NCI-H2196 treated with DMSO at 0.1 percent for 48 hours (cell line): ENCODE results near the gene ITIH2.
"Not testable (repeated sequence)": the region's sequence is repeated elsewhere in the genome, so short reads cannot be mapped to it uniquely, and the experiment has no call there.

Experiments
- DNase-seq: peaks from one replicate; lab custom pipeline; 2025; ENCODE audit not compliant: unreplicated experiment; lab: John Stamatoyannopoulos, UW

ITIH2 gene

DNA sequence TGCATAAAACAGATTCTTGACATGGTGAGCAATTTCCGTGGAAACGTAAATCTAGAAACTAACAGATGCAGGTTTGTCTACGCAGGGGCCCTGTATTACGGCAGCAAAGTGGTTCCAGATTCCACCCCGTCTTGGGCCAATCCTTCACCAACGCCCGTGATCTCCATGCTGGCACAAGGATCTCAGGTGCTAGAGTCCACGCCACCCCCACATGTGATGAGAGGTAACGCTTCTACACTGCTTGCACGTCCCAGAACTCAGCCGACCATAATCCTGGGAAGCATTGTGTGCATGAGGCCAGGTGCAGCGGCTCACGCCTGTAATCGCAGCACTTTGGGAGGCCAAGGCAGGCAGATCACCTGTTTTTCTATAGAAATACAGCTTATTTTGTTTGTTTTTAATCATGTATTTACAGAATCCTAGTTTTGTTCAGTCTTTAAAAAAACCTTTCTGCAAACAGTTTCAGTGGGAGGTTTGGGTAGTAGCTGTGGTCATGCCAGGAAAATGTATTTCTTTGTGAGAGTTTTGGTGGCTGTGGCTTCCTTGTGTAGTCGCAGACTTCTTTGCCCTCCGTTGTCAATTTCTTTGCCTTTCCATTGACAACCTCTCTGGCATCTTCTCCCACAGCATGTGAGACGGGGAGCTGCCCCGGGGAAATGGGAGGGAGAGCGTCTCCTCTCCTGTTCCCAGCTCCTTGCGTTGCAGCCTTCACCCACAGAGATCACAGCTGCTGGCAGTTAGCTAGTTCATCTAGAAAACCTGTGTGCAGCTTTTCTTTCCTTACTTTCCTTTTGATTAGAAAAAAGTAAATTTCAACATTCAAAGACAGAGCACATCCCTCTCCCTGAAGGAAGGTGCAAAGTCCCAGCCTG lies 35.7 kb downstream of the ITIH2 start:
- no peak for DNase-seq

DNA sequence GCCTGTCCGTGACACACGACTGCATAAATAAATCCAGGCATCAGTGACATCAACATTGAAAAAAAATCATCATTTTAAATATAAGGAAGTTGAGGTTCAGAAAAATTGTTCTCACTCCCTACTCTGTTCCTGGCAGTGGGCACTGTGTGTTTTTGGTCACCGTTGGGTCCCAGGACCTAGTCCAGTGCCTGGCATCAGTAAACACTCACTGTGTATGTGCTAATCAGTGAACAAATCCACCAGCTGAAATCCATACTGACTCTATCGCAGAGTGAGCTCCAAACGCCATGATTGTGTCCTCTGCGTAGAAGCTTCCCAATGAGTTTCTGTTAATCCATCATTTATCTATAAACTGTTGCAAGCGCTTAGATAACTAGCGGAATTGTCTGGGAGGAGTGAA lies 41.2 kb downstream of the ITIH2 start:
- no peak for DNase-seq

DNA sequence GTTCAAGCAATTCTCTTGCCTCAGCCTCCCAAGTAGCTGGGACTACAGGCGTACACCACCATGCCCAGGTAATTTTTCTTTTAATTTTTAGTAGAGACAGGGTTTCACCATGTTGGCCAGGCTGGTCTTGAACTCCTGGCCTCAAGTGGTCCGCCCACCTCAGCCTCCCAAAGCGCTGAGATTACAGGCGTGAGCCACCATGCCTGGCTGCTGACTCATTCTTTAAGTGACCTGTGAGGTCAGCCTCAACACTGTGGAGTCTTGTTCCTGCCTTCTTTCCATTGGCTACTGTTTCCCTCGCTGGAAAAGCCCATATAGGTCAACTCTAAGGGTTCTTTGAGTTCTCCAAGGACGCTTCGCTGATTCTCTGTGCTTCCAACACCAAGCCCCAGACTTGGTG lies 45.5 kb downstream of the ITIH2 start:
- not testable (repeated sequence) for DNase-seq

DNA sequence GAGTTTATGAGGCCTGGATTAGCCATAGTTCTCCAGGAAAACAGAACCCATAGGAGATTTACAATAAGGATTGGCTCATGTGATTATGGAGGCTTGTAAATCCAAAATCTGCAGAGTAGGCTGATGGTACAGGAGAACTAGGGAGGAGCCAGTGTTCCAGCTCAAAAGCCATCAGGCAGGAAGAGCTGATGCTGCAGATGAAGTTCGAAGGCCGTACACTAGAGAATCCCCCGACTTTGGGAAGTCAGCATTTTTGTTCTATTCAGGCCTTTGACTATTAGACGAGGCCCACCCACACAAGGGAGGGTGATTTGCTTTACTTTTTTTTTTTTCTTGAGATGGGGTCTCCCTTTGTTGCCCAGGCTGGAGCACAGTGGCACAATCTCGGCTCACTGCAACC lies 47.1 kb downstream of the ITIH2 start:
- no peak for DNase-seq

DNA sequence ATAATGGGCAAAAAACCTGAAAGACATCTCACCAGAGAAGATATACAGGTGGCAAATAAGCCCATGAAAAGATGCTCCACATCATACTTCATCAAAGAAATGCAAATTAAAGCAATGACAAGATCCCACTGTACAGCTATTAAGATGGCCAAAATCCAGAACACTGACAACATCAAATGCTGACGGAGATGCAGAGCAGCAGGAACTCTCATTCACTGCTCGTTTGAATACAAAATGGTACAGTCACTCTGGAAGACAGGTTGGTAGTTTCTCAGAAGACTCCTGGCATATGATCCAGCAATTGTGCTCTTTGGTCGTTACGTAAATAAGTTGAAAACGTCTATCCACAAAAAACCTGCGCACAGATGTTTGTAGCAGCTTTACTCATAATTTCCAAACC lies 49.1 kb downstream of the ITIH2 start:
- DNase-seq = no peak

DNA sequence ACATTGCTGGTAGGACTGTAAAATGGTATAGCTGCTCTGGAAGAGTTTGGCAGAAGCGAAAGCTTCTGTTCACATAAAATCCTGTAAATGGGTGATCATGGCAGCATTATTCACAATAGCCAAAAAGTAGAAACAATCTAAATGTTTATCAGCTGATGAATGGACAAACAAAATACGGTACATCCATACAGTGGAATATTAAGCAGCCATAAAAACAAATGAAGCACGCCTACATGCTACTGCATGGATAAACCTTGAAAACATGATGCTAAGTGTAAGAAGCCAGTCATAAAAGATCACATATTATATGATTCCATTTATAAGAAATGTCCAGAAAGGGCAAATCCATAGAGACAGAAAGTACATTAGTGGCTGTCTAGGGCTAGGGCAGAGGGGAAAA lies 52.0 kb downstream of the ITIH2 start:
- no peak for DNase-seq

DNA sequence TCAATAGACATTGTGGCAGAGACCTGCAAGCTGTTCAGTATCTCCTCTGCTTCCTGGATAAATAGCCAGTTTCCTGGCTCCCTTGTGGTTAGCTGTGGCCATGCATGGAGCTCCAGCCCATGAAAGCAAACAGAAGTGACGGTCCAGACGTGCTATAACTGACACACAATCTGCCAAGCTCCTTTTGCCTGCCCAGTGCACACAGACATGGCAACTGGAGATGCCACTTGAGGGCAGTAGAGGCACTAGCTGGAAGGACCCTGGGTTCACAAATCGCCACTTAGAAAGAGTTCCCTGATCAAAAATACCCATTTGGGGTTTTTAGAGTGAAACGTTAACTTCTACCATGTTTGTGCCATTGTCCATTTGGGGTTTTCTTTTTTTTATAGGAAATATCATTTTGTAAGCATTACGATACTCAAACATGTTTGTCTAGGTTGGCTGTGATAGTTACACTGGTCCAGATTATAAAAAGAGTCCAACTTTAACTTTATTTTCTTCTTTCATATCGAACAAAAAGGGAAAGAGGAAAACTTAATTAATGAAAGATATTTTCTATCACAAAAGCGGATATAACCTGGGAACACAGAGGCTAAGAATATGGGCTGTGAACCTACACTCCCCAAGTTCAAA lies 53.4 kb downstream of the ITIH2 start:
- DNase-seq = peak; percentile 14

DNA sequence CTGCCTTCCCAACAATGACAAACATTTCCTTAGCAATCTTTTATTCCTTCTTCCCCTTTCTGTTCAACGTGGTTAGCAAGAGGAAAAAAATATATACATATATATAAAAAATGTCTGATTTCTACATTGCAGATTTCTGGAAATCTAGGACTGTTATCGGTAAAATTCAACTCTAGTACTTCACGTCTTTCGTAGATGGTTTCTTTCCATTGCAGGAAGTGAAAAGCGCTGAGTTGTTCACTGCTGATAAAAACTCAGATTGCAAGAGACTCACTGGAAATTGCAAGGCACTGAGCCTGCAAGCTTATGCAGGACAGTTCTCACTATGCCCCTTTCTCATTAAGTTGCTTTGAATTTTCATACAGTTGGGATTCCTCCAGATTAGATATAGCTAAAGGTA lies 60.8 kb downstream of the ITIH2 start:
- no peak for DNase-seq

DNA sequence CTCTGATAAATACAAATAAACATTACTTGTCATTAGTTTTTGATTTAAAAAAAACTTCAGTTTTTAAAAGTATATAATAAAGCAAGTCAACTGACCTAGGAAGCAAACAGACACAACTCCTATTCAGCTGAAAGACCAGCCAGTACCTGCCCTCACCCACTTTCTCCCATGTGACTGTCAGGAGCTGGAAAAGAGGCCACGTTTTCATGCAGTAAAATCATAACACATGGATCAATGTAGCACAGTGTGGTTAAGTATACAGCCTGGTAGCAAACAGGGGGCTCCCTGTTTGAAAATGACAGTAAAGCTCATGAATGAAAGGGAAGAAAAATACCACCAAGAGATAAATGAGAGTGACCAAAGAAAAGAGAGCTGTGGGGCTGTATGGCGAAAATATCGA lies 63.1 kb downstream of the ITIH2 start:
- no peak for DNase-seq

DNA sequence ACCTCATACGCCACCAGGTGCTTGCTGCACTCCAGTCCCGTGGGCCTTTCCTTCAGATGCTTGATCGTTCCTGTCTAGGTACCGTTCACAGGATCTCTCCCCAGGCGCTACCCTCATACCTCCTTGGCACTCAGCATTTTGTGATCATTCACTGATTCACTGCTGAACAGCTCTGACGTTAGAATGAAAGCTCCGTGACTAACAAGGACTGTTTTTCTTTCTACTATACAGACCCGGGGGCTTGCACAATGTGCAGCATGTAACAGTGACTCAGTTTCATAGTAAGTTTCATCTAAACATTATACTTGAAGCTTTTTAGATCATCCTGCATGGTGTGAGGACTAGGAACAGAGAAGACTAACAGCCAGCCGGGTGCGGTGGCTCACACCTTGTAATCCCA lies 64.1 kb downstream of the ITIH2 start:
- no peak for DNase-seq

DNA sequence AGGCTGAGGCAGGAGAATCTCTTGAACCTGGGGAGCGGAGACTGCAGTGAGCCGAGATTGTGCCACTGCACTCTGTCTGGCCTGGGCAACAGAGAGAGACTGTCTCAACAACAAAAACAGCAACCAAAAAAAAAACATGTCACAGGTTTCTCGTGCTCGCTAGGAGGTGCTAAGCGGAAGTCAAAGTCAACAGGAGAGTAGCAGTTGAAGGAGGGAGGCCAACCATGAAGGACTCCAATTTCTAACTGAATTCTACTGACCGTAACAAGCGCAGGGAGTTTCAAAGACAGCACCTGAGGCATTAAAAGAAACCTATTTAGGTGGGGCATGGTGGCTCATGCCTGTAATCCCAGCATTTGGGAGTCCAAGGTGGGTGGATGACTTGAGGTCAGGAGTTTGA lies 65.3 kb downstream of the ITIH2 start:
- DNase-seq = no peak

DNA sequence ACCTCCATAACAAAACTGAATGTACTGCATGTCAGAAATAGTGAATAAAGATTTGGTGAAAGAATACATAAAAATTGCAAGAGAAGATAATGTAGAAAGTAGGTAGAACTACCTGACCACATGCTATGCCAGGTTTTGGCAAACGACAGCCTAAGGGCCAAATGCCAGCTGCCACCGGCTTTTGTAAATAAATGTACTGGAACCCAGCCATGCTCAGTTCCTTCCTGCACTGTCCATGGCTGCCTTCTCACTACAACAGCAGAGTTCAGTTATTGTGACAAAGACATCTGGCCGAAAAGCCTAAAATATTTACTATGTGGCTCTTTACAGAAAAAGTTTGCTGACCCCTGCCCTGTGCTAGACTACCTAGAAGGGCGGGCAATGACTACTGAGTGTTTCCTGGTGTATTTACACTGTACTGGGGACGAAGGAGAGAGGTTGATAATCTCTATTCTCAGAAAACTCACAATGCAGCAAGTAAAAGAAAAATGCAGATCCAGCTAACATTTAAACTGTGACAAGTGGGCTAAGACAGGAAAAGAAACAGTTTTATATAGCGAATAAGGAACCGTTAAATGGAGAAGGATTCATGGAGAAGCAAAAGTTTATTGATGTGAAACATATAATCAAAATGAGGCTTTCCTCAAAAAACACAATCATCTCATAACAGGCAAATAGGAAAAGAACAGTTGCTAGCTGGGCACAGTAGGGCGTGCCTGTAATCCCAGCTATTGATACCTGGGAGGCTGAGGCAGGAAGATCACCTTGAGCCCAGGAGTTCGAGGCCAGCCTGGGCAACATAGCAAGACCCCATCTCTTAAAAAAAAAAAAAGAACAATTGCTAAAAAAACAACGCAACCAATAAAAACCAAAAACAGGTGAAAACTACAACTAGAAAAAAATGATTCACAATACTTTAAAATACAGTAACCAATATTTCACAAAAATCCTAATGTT lies 71.0 kb downstream of the ITIH2 start:
- DNase-seq = peak; percentile 32

DNA sequence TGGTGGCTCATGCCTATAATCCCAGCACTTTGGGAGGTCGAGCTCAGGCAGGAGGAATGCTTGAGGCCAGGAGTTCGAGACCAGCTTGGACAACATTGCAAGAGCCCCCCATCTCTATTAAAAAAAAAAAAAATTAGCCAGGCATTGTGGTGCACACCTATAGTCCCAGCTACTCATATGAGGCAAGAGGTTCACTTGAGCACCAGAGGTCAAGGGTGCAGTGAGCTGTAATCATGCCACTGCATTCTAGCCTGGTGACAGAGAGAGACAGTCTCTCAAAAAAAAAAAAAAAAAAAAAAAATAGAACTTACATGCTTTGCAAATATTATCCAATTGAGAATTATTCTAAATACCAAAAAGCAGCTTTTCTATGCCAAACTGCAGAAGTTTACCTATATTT lies 73.7 kb downstream of the ITIH2 start:
- DNase-seq = no peak

DNA sequence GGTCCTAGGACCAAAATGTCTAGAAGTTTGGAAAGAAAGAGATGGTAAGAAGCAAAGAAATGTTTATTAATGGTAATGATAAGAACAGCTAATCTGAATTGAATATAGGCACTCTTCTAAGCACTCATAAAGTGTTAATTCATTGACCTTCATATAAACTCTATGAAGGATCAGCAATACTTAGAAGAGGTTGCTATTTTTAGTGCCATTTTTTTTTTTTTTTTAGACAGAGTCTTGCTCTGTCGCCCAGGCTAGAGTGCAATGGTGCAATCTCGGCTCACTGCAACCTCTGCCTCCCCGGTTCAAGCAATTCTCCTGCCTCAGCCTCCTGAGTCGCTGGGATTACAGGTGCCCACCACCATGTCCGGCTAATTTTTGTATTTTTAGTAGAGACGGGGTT lies 79.1 kb downstream of the ITIH2 start:
- not testable (repeated sequence) for DNase-seq

DNA sequence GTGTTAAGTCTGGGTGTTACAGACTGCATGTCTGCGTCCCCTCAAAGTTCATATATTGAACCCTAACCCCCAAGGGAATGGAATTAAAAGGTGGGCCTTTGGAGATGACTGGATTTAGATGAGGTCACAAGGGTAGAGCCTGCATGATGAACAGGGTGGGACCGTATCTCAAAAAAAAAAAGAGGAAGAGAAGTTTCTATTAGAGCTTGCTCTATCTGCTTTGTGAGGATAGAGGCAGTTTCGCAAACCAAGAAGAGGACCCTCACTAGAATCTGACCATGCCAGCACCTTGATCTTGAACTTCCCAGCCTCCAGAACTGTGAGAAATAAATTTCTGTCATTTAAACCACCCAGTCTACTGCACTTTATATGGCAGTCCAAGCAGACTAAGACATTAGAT lies 83.3 kb downstream of the ITIH2 start:
- no peak for DNase-seq

DNA sequence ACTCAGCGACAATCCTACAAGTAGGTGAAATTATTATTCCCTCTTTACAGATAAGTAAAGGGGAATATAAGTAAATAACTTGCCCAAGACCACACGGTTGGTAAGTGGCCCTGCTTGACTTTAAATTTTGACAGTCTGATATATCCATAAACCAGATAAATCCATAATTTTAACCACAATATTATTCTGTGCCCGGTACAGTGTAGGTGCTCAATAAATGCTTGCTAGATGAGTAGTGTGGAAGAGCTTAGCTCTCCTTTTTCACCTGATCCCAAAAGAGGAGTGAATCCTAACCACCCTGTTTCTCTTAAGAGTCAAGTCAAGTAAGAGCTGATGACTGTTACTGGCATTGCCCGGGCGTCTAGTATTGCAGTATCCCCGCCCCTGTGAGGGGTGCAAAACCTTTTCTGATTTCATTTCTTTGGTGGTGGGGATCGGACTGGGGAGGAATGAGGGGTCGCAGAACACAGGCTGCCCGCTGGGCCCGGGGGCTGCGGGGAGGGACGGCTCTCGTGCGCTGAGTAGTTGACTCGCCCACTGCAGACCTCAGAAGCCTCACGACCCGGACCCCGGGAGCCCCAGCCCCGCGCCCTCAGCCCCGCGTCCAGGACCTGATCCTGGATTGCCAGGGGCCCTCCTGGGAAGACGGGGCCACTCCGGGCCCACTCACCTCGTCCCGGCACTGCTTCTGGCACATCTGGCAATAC lies 84.2 kb downstream of the ITIH2 start:
- DNase-seq = no peak

DNA sequence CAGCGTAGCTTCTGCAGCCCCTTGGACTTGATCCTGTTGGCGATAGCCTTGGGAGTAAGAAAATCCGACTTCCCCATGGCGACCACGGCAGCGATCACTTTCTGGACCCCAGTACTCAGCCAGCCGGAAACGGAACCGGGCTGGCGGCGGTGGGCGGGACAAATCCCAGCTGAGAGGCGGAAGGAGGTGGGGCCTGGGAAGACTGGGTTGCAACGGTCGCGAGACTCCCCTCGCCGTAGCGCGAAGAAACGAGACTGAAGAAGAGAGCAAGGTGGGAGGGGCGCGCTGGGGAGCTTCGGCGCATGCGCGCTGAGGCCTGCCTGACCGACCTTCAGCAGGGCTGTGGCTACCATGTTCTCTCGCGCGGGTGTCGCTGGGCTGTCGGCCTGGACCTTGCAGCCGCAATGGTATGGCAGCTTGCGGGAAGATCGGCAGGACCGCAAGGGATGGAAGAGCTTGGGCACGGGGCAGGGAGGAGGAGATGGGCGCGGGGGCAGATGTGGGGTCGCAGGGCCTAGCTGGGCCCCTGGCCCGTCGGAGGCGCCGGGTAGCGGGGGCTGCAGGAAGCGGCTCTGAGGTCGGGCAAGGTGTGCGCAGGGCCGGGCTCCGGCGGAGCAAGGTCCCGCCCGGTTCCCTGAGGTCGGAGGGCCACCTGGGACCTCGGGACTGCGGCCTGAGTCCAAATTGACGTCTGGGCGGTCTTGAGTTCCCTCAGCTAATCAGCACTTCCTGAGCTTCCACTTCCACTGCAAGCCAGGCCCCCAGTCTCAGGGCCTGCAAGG lies 84.9 kb downstream of the ITIH2 start, which contains the start of the genes ATP5F1C and KIN:
TSS of gene ATP5F1C (plus strand) at position 321 of the 782 bp plus-strand sequence. CDS start at position 352, 31 bp downstream.
TSS of gene KIN (minus strand) at position 137 of the 782 bp plus-strand sequence. CDS start at position 77, 60 bp downstream.
- peak; percentile 74 for DNase-seq

DNA sequence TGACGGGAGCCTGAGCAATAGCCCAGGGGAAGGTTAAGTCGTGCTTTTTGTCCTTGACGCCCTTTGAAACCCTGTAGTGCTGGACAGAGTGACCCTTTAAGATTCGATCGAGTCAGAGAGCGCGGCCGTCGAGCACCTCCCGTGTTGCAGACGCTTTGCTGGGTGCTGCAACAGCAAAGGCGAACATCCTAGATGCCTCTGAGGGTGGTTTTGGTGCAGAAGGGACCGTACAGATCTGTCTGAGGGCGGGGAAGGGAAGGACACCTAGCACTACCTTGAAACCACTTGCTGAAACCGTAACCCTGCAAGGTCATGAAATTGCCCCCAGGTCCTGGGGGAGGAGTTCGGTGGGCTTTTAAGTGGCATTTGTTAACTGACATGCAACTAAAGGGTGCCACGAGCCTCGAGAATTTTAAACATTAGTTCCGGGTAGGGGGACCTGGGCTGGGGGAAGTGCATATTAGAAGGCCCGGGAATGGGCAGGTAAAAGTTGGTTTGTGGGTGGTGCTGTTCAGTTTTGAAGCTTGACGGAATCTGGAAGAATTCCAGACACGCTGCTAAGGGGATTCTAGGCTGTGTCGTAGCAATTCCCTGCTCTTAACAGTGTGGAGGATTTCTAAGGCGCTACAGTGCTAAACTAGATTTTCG lies 85.6 kb downstream of the ITIH2 start:
- DNase-seq = no peak

DNA sequence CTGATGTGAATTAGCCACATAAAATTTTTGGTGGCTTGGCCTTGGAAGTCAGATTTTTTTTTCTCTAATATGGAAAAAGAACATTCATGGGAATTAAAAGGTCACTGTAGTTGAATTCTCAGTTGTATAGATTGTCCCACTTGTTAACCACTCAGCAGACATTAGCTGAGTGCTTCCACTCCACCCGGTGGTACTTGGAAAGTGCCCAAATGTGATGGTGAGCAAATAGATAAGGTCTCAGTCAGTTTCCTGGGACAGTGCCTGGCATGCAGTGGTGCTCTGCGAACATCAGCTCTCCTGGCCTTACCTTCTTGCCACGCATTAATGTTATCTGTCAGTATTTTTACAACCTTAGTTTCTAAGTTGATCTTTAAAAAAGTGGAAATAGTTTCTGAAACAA lies 86.3 kb downstream of the ITIH2 start:
- no peak for DNase-seq
